ENCODE results near the gene ASCC1.

DNA sequence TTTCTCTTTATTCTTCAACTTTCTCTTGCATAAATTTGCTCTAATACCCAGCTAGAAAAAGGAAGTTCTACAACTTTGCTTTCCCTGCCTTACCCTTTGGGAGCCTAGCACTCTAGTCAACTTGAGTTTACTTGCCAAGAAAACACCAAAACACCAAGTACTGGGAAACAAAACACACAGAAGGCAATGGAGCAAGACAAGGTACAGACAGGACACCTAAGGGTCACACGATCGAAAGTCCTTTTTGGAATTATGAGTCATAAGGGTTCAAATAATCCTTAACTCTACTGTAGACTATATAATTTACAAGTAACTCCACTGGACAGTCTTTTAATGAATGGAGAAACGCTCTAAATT lies 42.8 kb downstream of the ASCC1 start:
- TF ChIP-seq, protein P1, sequence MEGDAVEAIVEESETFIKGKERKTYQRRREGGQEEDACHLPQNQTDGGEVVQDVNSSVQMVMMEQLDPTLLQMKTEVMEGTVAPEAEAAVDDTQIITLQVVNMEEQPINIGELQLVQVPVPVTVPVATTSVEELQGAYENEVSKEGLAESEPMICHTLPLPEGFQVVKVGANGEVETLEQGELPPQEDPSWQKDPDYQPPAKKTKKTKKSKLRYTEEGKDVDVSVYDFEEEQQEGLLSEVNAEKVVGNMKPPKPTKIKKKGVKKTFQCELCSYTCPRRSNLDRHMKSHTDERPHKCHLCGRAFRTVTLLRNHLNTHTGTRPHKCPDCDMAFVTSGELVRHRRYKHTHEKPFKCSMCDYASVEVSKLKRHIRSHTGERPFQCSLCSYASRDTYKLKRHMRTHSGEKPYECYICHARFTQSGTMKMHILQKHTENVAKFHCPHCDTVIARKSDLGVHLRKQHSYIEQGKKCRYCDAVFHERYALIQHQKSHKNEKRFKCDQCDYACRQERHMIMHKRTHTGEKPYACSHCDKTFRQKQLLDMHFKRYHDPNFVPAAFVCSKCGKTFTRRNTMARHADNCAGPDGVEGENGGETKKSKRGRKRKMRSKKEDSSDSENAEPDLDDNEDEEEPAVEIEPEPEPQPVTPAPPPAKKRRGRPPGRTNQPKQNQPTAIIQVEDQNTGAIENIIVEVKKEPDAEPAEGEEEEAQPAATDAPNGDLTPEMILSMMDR (IDR thresholded peaks at IDR 0.05): no peak
- no peak for TF ChIP-seq POLR2A (IDR thresholded peaks at IDR 0.05)
